ENCODE data around the gene GRIN2A.

Gene GRIN2A

DNA sequence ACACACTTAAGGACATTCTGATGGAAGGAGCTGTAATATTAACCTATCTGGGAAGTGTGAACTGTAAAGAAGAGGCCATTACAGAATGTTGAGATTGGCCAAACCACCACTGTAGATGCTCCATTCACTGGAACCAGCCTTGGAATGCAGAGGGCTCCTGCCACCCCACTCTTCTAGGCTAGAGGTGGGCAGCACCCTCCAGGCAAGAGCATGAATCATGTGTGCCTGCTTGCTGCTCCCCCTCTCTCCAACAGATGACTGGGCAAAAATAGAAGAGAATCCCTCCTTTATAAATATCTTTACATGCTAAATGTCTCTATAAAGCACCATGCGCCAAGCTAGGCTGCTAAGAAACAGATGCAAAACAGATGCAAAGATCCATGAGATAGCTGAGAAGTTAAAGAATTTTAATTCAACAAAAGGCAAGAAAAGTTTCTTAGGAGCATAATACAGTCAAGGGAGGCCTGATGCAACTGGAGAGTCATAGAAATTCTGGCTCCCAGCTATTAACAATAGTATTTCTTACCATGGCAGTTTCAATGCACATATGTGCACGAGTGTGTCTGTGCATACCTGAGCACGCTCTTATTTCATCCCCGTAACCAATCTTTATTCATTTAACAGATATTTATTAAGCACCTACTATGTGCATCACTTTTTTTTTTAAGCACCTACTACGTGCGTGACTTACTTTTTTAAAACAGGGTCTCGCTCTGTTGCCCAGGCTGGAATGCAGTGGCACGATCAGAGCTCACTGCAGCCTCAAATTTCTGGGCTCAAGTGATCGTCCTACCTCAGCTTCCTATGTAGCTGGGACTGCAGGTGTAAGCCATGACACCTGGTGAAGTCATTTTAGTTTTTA, 53.6 kb downstream of the GRIN2A start:
- DNase-seq = no peak

DNA sequence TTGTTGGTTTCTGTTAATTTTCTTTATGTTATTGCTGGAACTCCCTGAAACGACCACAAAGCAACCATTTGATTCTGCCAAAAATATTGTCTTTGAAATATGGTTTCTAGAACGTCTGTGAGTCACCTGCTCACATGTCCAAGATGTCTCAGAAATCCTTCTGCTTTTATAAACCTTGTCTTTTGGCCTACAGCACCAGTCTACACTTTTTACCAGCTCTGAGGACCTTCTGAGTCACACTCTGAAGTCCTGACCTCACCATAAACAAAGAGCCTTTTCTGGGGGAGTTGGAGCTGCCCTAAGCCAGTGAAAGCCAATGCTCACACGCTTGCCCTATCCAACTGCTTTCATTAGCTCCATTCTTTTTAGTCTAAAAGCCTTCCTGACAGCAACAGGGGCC, 55.5 kb downstream of the GRIN2A start:
- DNase-seq = no peak

DNA sequence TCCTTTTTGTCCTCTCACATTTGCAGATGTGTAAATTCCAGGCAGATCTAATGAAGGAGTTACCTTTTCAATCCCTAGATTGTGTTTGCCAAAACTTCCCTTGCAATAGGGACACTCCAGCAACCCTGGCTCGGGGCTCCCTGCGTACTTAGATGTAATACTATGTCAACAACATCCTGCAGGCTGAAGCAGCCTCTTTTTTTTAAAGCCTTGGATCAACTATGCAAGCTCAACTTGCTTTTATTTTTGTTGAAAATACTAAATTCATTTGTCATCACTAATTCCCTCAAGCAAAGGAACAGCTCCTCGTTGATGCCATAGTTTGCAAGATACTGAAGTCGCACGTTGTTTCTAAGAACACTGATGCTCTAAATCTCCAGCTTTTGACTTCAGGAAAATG, 59.1 kb downstream of the GRIN2A start:
- no peak for DNase-seq

DNA sequence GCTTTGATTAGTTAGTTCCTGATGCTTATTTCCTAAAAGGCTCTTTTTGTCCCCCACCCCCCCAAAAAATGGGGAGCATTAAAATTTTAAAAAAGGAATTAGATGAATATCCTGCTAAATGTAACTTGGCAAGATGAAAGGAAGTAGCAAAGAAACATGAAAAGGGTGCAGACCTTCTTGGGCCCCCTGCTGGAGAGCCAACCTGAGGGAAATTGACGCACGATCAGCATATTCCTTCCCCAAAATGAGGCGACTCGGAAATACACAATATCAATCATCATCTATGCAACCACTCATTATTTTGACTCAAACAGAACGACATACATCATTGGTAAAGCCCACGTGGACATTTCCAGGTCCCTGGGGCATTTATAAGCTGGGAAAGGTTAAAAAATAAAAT, 59.7 kb downstream of the GRIN2A start:
- no peak for DNase-seq

DNA sequence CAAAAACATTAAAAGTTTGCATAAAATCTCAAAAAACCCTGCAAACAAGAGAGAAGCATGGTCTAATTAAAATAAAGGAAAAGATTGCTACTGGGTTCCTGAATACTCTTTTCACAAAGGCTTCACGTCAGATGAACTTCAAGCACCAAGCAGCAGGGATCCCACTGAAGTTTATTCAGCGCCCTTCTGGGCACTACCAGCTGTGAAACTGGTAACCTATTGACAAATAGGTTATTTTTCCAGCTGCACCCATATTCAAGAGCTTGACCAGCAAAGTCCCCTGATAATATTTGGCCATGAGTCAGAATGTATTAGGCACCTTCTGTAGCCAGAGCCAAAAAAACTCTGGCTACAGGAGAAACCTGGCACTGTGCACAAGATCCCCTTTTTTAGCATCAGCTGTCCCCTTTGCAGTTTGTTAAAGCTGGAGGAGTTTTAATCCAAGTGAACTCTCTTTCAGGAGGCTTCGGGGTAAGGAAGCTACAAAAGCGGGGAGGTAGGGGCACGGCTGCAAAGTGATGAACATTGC, 60.3 kb downstream of the GRIN2A start:
- no peak for DNase-seq

DNA sequence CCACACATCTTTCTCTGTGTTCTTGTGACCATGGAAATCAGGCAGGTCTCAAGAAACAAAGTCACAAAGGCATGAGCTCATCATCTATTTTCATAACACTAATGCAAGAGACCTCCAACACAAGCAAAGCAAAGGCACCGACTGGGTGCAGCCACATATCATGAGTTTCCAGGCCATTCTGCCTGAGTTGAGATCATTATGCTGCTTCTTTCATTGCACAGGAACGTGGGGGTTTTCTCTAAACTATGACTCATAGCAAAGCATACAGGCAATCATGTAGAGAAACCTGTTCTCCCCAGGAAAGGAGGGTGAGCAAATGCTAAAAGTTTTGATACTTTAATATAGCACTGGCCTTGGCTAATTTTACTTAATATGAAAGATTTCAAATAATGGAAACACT, 60.7 kb downstream of the GRIN2A start:
- no peak for DNase-seq

DNA sequence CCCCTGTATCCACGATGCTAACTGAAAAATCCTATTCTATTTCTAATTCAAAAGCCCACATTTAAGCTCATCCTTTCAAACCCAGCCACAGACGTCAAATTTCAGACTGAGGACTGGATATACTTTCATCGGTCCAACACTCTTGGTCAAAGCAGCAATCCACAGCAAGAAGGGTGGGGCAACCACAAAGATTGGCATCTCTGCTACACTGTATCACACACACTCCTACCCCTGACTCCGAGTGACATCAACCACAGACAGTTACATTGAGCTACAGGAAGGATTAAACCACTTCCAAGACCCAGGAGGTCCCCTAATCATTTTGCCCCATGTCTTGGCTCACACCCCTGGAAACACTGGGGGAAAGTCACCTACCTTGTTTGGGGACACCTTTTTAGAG, 61.3 kb downstream of the GRIN2A start:
- no peak for DNase-seq

DNA sequence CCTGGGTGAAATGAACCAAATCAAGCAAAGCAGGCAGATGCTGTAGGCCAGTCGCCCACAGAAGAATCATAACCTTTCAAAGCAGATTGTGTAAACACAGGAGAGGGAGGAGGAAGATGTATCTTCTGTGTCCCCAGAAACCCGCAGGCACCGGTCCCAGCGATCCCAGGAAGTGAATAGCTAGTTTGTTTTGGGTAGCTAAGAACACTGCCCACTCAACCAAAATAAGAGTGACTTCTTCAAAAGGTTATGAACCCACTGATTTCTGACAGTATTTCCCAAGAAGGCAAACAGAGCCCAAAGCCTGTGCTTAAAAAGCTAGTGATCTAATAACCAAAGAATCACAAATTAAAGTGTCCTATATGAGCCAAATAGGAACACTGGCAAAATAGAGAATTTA, 67.8 kb downstream of the GRIN2A start:
- DNase-seq = no peak

DNA sequence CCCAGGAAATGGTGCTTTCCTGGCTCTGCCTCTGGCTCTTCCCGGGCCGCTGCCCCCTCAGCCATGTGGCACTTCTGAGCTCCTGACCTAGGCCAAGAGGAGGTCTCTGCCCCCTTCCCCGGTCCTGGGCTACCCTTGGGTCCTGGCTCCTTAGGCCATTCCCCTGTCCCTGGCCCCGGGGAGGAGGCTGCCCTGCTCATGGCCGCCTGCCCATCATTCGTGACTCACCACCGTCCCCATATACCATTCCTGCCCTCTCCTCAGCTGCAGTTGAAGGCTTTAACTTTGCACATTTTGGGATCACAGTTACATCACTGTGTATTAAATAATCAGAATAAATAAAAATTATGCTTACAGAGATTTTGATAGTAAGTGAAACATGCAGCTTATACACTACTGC, 69.0 kb downstream of the GRIN2A start:
- DNase-seq = no peak

DNA sequence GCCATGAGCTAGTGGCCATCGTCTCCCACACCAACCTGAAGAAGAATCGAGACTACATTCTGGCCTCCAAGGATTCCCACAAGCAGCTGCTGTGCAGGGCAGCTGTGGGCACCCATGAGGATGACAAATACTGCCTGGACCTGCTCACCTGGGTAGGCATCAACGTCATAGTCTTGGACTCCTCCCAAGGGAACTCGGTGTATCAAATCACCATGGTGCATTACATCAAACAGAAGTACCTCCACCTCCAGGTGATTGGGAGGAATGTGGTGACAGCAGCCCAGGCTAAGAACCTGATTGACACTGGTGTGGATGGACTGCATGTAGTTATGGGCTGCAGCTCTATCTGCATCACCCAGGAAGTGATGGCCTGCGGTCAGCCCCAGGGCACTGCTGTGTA, 70.2 kb downstream of the GRIN2A start:
- no peak for DNase-seq

DNA sequence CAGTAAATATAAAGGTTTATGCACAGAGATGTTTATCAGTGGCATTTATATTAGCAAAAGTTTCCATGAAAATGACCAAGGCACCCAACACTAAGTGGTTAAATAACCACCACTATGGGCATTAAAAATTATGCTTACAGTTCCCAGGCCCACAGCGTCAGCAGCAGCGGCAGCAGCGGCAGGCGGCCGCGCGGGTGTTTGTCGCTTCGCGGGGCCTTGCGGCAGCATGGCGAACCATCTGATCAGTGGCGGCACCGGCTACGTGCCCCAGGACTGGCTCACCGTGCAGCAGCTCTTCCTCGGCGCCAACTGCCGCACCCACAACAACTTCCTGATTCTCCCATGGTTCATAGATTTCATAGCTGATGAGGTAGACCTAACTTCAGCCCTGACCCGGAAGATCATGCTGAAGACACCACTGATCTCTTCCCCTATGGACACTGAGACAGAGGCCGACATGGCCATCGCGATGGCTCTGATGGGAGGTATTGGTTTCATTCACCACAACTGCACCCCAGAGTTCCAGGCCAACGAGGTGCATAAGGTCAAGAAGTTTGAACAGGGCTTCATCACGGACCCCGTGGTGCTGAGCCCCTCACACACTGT, 71.0 kb downstream of the GRIN2A start:
- DNase-seq = no peak

DNA sequence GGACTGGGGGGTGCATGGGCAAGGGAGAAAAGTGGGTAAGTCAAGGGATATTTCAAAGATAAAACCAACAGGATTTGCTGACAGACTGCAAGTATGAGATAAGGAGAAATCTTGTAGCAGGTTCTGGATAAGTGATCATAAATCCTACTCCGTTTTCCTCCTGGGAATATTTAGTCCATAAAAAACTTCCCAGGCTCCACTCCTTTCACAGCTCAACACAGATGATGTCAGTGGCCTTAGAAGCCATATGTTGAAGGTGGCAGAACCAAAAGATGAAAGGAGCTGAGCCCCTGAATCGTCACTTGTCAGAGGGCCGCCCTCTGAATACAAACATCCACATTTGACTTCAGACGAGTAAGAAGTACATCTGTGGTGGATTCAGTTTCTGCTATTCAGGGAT, 71.7 kb downstream of the GRIN2A start:
- DNase-seq = no peak

DNA sequence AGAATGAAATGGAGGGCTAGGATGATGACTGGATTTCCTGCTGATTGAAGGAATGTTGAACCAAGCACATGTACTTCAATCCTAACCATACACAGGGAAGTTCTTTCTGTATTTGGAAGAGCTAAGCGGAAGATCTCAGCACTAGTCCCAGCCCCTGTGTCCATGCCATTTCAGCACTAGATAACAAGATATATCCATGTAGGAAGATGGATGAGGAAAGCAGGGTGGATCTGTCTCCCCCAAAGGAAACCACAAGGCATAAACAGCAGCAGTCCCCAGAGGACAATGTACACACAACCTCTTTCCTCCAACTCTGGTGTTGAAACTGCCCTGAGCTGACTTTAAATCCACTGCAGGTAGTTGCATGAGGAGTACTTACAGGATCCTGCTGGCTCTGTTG, 75.1 kb downstream of the GRIN2A start:
- DNase-seq = no peak

DNA sequence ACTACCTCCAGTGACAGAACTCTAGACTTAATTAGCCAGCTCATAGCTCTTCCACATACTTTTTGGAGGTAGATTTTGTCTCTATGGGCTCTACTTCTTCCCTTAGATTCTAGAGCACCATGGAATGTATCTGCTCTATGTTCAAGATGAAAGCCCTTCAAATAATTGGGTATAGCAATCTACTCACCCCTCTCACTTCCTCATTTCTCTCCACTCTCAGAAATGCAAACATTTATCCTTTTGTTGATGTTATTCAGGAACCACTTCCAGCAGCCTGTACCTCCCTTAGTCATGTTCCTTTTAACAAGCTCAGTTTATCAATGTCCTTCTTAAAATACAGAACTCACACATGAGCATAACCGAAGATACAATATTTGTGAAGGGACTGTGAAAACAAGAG, 78.5 kb downstream of the GRIN2A start:
- no peak for DNase-seq

DNA sequence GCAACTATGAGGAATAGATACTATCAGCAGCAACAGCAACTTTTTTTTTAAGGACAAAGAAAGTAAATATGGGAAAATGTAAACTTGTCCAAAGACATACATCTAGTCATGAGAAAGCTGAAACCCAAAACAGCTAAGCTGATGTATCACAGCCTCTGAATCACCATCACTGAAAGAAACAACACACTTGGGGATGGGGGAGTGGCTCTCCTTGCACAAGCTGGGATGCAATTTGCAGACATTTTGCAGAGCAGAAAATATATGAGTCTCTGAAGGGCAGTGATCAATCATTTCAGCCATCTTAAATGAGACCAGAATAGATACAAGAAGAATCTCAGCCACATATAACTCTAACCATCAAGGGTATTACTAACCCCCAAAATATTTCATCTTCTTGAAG, 79.1 kb downstream of the GRIN2A start:
- no peak for DNase-seq

DNA sequence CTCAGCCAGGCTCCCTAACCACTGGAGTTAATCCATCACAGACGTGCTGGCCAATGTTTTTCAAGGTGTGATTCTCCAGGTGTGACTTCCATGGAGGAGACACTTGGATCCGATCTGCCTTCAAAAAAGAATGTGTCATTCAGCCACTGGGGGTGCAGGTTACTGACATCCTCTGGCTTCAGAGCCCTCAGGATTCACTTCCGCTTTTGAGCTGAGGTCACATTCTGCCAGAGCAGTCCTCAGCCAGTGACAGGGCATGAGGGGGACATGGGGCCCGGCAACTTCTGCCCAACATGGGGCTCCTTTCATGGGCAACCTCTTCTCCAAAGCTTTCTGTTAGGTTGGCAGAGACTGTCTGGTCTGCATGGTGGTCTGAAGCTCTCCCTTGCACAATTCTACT, 81.4 kb downstream of the GRIN2A start:
- no peak for DNase-seq

DNA sequence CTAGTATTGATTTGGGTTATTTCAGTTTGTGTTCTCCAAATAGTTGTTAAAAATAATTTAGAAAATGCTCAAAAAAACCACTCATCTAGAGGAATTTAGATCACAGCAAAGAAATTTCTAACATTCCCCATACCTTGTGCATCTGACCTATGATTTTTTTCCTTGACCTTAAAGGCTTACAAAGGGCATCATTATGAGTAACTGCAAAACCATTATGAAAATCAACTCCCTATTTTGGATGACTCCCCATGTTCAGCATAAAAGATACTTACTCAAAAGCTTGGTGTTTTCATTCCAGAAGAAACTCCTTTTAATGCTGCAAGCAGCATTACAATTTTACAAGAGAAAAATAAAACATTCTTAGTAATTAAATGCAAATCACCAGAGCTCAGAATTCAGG, 83.2 kb downstream of the GRIN2A start:
- no peak for DNase-seq

DNA sequence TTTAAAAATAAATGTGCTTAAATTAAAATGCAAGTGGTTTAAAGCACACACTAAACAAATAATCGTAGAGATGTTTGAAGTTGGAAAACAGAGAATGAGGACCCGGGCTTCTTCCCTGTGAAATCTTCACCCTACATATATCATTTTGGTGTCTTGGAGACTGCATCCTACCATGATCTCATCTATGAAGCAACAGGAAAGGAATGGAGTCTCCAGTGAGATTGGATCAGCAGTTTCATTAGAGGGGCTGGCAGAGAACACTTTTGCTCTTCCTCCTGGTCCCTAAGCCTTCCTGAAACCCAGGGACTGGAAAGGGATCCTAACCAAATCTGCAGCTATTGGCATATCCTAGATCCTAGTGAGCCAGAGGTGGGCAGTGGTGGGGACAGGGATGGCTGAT, 85.0 kb downstream of the GRIN2A start:
- no peak for DNase-seq

DNA sequence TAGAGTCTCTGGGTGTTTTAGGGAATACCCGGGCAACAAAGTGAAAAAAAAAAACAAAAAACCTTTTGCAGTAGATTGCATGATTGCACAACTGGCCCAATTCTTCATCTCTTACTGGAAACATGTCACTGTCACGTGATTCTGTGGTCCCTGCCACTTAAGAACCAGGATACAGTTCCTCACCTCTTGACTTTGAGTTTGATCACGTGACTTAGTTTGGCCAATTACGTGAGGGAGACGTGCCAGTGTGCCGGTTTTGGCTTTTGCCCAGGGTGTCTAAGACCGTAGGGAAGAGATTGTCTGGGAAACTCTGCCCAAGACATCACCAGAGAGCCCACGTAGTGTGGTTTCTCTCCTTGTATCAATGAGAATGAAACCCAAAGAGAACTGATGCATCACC, 88.7 kb downstream of the GRIN2A start:
- DNase-seq = no peak

DNA sequence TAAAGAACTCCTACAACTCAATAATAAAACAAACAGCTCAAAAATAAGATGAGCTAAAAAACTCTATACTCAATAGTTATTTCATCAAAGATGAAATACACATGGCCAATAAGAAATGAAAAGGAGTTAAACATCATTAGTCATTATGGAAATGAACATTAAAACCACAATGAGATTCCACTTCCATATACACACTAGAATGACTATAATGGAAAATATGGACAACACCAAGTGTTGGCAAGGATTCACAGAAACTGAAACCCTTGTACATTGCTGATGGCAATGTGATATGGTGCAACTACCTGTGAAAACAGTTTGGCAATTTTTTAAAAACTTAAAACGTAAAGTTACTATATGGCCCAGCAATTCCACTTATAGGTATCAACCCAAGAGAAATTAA, 91.4 kb downstream of the GRIN2A start:
- DNase-seq = no peak

DNA sequence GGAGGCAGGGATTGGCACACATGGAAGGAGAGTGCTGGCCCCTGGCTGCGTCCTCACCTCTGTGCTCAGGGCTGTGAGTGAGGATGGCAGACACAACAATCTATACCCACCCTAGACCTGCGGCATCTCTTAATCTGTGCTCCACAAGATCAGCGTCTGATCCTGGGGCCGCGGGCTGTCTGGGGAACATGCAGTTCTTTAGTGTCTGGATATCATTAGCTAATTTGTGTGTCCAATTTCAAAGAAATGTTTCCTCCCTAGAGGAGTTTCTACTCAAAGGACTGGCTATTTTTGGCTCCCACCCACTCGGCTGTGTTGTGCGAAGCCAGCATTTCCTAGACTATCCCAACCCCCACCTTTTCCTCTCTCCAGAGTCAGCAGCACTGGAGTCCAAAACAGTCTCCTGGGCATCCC, 93.8 kb downstream of the GRIN2A start:
- DNase-seq = no peak

DNA sequence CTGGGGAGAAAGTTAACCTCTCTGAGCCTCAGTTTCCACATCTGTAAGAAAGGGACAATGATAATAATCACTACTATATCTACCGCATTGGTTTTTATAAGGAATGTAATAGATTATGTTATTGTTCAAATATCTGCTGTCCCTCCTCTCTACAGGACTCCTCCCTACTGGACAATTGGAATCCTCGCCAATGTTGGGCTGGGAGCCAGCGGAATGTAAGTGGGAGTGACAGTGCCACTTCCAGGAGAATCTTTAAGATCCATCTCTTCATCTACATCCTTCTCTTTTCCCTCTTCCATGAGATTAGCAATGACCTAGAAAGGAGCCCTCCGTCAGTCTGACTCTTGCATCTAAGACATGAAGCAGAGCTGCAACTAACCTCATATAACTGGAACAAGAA, 95.1 kb downstream of the GRIN2A start:
- DNase-seq = no peak

DNA sequence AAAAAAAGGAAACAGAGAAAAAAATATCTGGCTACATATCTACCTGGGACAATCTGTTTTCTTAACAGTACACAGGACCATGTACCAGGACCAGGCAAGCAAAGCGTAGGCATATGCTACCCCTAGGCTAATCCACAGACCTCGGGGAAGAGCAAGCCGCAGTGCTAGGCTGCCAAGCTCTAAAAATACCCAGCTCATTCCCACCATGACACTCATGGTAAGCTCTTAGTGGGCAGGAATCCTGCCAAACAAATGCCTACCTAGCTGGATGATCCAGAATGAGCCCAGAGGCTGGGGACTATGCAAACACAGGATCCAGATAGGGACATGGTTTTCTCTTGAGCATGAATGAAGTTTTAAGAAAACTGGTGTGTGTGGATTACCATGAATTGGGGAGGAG, 95.6 kb downstream of the GRIN2A start:
- no peak for DNase-seq

DNA sequence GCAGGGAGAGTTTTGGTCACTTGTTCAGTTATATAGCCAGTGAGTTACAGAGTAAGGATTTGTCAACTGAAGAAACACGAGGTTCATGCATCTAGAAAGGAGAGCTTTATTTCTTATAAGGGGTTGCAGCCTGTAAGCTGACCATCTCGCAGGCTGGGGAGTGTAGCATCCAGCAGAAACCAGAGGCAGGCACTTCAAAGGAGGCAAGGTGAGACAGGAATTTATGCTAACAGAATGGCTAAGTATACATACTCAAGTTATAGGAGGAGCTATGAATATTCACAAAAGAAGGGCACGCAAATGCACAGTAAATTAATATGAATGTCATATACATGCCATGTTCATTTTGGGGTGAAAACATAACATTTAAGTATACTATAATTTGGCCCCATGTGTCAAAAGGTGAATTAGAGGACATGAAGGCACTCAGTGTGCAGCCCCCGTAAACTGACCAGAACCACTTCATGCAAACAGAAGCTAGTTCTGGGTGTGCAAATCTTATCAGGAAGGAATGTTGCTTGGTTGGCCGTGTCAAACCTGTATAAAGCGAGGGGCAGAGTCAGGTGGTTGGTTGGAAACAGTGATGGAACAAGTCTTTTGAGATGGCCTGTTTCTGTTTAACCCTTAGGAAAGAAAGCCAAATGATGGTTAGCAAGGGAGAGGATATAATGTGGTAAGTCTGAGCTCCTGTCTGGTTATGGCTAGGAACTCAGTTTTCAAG, 97.0 kb downstream of the GRIN2A start:
- no peak for DNase-seq
